ENCODE data around the gene LRRN4CL.

Gene LRRN4CL

DNA sequence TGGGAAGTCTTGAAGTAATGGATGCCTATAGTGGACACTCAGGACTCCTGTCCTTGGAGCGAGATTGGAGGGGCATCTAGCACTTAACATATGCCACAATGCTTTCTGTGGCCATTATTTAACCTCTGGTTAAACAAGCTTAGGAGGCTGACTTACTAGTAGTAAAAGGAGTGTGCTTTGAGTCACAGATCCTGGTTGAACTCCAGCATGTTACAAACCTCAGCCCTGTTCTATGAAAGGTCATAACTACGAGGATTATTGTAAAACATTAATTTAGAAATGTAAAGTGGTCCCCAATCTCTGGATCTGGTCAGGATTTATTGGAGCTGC lies 16.2 kb downstream of the LRRN4CL start:
- DNase-seq (ENCODE audit: low read depth): no peak

DNA sequence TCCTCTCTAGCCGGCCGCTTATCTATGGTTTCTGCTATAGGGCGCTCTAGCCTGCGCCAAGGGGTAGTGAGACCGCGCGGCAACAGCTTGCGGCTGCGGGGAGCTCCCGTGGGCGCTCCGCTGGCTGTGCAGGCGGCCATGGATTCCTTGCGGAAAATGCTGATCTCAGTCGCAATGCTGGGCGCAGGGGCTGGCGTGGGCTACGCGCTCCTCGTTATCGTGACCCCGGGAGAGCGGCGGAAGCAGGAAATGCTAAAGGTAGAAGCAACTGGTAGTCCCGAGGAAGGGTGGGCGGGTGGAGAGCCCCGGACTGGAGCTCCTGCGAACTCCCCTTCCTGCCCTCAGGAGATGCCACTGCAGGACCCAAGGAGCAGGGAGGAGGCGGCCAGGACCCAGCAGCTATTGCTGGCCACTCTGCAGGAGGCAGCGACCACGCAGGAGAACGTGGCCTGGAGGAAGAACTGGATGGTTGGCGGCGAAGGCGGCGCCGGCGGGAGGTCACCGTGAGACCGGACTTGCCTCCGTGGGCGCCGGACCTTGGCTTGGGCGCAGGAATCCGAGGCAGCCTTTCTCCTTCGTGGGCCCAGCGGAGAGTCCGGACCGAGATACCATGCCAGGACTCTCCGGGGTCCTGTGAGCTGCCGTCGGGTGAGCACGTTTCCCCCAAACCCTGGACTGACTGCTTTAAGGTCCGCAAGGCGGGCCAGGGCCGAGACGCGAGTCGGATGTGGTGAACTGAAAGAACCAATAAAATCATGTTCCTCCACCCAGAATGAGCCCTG lies 17.5 kb downstream of the LRRN4CL start, which contains the start of the genes LBHD1 and UQCC3:
Gene LBHD1, minus strand, starts transcription at position 660 of the 782 bp plus-strand sequence. CDS start 2,236 bp downstream, outside the sequence.
Gene UQCC3, plus strand, starts transcription at position 66 of the 782 bp plus-strand sequence. Its CDS starts 73 bp downstream, at position 139.
- peak within 1 kb of the TSS; percentile 89 for H3K4me3 ChIP-seq (ENCODE audit: low read length)
- TF ChIP-seq, protein P1, sequence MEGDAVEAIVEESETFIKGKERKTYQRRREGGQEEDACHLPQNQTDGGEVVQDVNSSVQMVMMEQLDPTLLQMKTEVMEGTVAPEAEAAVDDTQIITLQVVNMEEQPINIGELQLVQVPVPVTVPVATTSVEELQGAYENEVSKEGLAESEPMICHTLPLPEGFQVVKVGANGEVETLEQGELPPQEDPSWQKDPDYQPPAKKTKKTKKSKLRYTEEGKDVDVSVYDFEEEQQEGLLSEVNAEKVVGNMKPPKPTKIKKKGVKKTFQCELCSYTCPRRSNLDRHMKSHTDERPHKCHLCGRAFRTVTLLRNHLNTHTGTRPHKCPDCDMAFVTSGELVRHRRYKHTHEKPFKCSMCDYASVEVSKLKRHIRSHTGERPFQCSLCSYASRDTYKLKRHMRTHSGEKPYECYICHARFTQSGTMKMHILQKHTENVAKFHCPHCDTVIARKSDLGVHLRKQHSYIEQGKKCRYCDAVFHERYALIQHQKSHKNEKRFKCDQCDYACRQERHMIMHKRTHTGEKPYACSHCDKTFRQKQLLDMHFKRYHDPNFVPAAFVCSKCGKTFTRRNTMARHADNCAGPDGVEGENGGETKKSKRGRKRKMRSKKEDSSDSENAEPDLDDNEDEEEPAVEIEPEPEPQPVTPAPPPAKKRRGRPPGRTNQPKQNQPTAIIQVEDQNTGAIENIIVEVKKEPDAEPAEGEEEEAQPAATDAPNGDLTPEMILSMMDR (IDR thresholded peaks at IDR 0.05; ENCODE audit: insufficient read depth, low read depth, low read length, missing control alignments): no peak
- DNase-seq (ENCODE audit: low read depth): peak; percentile 90

More for the DNA sequence above, 16.2 kb downstream of the LRRN4CL start:
- TF ChIP-seq, protein P1 (IDR thresholded peaks at IDR 0.05; ENCODE audit: insufficient read depth, low read depth, low read length, missing control alignments): no peak
- H3K4me3 ChIP-seq (ENCODE audit: low read length): peak overlapping the region; percentile 89

DNA sequence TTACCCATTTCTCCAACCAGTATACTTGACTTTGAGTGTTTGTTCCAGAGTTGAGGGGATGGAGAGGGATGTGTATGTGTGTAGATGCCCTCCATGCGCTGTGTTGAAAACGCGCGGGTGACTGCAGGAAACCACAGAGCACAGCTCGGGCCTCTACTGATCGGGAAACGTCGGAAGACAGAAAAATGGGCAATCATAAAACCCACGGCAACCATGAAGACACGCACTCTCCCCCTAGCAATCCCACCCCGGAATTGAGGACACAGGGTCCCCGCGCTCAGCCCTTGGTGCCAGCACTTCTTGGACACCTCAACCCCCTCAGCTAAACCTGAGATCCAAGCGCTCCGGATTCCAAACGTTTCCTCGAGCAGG lies 18.1 kb downstream of the LRRN4CL start:
- DNase-seq (ENCODE audit: low read depth): no peak
- TF ChIP-seq, protein P1 (IDR thresholded peaks at IDR 0.05; ENCODE audit: insufficient read depth, low read depth, low read length, missing control alignments): no peak
- H3K4me3 ChIP-seq (ENCODE audit: low read length): peak overlapping the region; percentile 89

DNA sequence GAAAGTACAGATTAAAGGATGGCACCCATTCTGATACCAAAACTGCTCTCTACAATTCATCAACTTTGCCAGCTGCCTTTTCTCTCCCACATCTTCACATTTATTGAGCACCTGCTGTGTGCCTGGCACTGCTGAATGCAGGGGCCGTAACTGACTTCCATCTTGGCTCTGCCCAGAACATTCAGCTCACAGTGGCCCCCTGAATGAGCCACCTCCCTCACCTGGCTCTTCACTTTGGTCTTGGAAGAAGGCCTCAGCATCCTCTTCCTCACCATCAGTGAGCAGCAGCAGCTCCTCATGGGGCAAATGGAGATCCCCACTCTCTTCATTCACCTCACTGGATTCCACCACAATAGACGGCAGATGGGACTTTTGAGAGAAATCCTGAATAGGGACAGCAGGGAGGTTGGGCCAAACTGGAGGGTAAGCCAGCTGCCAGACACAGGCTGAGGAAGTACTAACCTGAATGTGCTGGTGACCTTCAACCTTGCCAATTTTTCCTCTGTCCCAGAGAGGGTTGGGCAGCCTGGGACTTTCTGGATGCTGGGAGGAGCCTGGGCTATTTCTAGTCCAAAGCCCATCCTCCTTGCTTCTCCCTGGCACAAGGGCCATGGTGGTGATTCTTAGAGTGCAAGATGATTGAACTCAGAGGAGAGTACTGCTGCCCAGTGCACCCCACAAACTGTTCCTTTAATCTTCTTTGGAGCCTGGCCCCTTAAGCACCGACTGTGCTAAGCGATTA lies 19.7 kb downstream of the LRRN4CL start:
- TF ChIP-seq, protein P1 (IDR thresholded peaks at IDR 0.05; ENCODE audit: insufficient read depth, low read depth, low read length, missing control alignments): no peak
- no peak overlapping the region for H3K4me3 ChIP-seq (ENCODE audit: low read length)
- DNase-seq (ENCODE audit: low read depth): no peak

DNA sequence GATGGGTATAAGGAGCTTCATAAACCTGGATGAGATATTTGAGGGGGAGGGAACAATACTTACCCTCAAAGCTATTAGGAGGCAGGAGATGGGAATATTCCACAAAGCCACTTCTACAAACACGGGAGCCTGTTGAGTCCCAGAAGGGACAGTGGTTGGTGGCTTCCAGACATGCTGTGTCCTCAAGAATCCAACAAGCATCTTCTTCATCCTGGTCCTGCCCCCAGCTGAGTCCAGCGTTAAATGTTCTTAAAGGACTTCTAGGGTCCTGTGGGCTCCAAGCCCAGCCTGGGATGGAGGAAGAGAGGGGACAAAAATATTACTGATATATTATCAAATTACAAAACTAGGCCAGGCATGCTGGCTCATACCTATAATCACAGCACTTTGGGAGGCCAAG lies 21.9 kb downstream of the LRRN4CL start:
- H3K4me3 ChIP-seq (ENCODE audit: low read length): peak overlapping the region; percentile 99

DNA sequence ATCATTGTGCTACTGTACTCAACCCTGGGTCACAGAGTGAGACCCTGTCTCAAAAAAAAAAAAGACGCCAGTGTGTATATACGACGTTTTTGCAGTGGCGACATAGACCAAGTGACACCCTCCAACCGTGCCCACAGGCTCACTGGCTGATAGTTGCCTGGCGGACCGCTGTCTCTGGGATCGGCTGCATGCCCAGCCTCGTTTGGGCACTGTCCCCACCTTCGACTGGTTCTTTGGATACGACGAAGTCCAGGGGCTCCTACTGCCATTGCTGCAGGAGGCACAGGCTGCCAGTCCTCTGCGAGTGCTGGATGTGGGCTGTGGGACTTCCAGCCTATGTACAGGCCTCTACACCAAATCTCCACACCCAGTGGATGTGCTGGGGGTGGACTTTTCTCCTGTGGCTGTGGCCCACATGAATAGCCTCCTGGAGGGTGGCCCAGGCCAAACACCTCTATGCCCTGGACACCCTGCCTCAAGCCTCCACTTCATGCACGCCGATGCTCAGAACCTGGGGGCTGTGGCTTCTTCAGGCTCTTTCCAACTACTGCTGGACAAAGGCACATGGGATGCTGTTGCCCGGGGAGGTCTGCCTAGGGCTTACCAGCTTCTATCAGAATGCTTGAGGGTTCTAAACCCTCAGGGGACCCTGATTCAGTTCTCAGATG lies 22.9 kb downstream of the LRRN4CL start:
- H3K4me3 ChIP-seq (ENCODE audit: low read length): peak overlapping the region; percentile 99
- TF ChIP-seq, protein P1 (IDR thresholded peaks at IDR 0.05; ENCODE audit: insufficient read depth, low read depth, low read length, missing control alignments): no peak
- DNase-seq (ENCODE audit: low read depth): no peak

More for the DNA sequence above, 21.9 kb downstream of the LRRN4CL start:
- TF ChIP-seq, protein P1 (IDR thresholded peaks at IDR 0.05; ENCODE audit: insufficient read depth, low read depth, low read length, missing control alignments): no peak
- no peak for DNase-seq (ENCODE audit: low read depth)
